Activated naive CD8-positive, alpha-beta T cell treated with anti-CD3 and anti-CD28 coated beads, Interleukin-2, amount 50 U/mL, for 24 hours (primary cell): ENCODE results near the gene NPTN.
A peak's percentile ranks its signal among the peaks of the same experiment; 100 is the strongest.
"Not testable (repeated sequence)": the region's sequence is repeated elsewhere in the genome, so short reads cannot be mapped to it uniquely, and the experiment has no call there.

Experiments
- ATAC-seq: fragments of 150-1000 bp; cut with Tn5 transposase; one replicate; pipeline ENCODE4 v1.10.0; 2021
- DNase-seq: peaks from one replicate; pipeline ENCODE4 v3.0.0; 2021
- H3K27ac Mint-ChIP-seq: one replicate; pipeline ENCODE4 v1.8.0; 2021; ENCODE audit warnings: mild to moderate bottlenecking, mixed read lengths
- H3K27me3 Mint-ChIP-seq: one replicate; pipeline ENCODE4 v1.8.0; 2021; ENCODE audit warnings: mixed read lengths
- H3K36me3 Mint-ChIP-seq: one replicate; pipeline ENCODE4 v1.8.0; 2021; ENCODE audit warnings: low read depth, mixed read lengths
- H3K4me1 Mint-ChIP-seq: one replicate; pipeline ENCODE4 v1.8.0; 2021; ENCODE audit warnings: mixed read lengths
- H3K4me3 Mint-ChIP-seq: one replicate; pipeline ENCODE4 v1.8.0; 2021; ENCODE audit warnings: mild to moderate bottlenecking, moderate library complexity, mixed read lengths
- H3K9me3 Mint-ChIP-seq: one replicate; pipeline ENCODE4 v1.8.0; 2021; ENCODE audit warnings: mixed read lengths

NPTN gene

GRCh38 chr15:73575636-73576247 is 57.4 kb downstream of the NPTN start:
- Mint-ChIP-seq H3K27ac (no peak overlapping the region), H3K9me3 (no peaks in the 10 kb centered on the region), H3K4me1 (peaks cover 17% of the 10 kb centered on the region), H3K36me3 (peaks cover 20% of the 10 kb centered on the region), H3K27me3 (no peaks in the 10 kb centered on the region), H3K4me3 (no peak overlapping the region)
- ATAC-seq (no peak), DNase-seq (no peak)

- DNase-seq (no peak), ATAC-seq (no peak)
- H3K4me3 Mint-ChIP-seq, result no peak overlapping the region
- H3K27ac Mint-ChIP-seq, result no peak overlapping the region
- no peaks in the 10 kb centered on the region for H3K9me3 Mint-ChIP-seq
- H3K36me3 Mint-ChIP-seq, result peaks cover 32% of the 10 kb centered on the region
- peaks cover 17% of the 10 kb centered on the region for H3K4me1 Mint-ChIP-seq
- H3K27me3 Mint-ChIP-seq, result no peaks in the 10 kb centered on the region
Observed at GRCh38 chr15:73573572-73573971, 59.6 kb downstream of the NPTN start.

DNA sequence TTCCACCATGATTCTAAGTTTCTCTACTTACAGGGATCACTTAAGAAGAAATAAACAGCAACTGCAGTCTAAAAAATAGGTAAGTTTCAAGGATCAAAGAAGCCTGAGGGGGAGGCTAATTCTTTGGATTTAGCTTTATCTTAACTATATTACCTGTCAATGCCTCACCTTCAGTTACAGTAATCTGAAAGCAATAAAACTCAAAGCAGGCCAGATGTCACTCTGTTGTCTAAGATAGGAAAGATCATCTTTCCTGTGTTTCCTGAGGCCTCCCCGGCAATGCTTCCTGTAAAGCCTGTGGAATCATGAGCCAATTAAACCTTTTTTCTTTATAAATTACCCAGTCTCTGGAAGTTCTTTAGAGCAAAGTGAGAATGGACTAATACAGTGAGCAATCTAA is 60.2 kb downstream of the NPTN start:
- ATAC-seq (no peak), DNase-seq (no peak)
- Mint-ChIP-seq H3K9me3 (no peaks in the 10 kb centered on the region), H3K27ac (peak overlapping the region; percentile 13), H3K36me3 (peaks cover 29% of the 10 kb centered on the region), H3K4me3 (no peak overlapping the region), H3K27me3 (no peaks in the 10 kb centered on the region), H3K4me1 (peaks cover 17% of the 10 kb centered on the region)

- Mint-ChIP-seq H3K36me3 (peaks cover 31% of the 10 kb centered on the region), H3K4me3 (no peak overlapping the region)
Observed at GRCh38 chr15:73572296-73572695, 60.9 kb downstream of the NPTN start.

DNA sequence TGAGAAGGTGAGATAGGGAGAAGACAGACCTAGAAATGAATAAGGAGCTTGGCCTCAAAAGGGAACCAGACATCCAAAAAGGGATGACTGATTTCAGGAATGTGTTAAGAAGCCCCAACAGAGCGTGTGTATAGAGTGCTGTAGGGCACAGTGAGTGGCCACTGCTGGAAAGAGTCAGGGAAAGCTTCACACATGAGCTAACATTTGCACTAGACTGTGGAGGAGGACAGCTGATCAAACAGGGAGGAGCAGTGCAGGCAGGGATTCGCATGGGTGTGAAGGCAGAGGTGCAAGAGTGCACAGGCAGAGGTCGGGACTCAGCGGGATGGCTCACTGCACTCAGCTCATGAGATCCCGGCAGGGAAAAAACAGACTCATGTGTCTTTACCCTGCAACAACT is 61.8 kb downstream of the NPTN start:
- H3K36me3 Mint-ChIP-seq, result peaks cover 31% of the 10 kb centered on the region
- no peaks in the 10 kb centered on the region for H3K27me3 Mint-ChIP-seq

More at GRCh38 chr15:73572296-73572695, 60.9 kb downstream of the NPTN start:
- DNase-seq (no peak), ATAC-seq (peak; percentile 65)
- Mint-ChIP-seq H3K27me3 (no peaks in the 10 kb centered on the region), H3K27ac (peak overlapping the region; percentile 74), H3K4me1 (peaks cover 17% of the 10 kb centered on the region), H3K9me3 (no peaks in the 10 kb centered on the region)

GRCh38 chr15:73570355-73571032 is 62.7 kb downstream of the NPTN start:
- H3K27ac Mint-ChIP-seq, result peak overlapping the region; percentile 8
- H3K36me3 Mint-ChIP-seq, result peaks cover 33% of the 10 kb centered on the region
- H3K9me3 Mint-ChIP-seq, result no peaks in the 10 kb centered on the region
- peaks cover 17% of the 10 kb centered on the region for H3K4me1 Mint-ChIP-seq
- H3K27me3 Mint-ChIP-seq, result no peaks in the 10 kb centered on the region
- no peak overlapping the region for H3K4me3 Mint-ChIP-seq
- DNase-seq, result no peak
- ATAC-seq, result peak; percentile 59

More for the DNA sequence above, 61.8 kb downstream of the NPTN start:
- DNase-seq, result no peak
- peaks cover 17% of the 10 kb centered on the region for H3K4me1 Mint-ChIP-seq
- H3K4me3 Mint-ChIP-seq, result no peak overlapping the region
- H3K27ac Mint-ChIP-seq, result peak overlapping the region; percentile 8
- no peak for ATAC-seq
- no peaks in the 10 kb centered on the region for H3K9me3 Mint-ChIP-seq

GRCh38 chr15:73569361-73569760 is 63.8 kb downstream of the NPTN start:
- H3K27ac Mint-ChIP-seq, result no peak overlapping the region
- H3K27me3 Mint-ChIP-seq, result no peaks in the 10 kb centered on the region
- ATAC-seq (no peak), DNase-seq (no peak)
- H3K4me1 Mint-ChIP-seq, result peaks cover 18% of the 10 kb centered on the region
- H3K9me3 Mint-ChIP-seq, result no peaks in the 10 kb centered on the region
- H3K36me3 Mint-ChIP-seq, result peaks cover 36% of the 10 kb centered on the region
- H3K4me3 Mint-ChIP-seq, result no peak overlapping the region

DNA sequence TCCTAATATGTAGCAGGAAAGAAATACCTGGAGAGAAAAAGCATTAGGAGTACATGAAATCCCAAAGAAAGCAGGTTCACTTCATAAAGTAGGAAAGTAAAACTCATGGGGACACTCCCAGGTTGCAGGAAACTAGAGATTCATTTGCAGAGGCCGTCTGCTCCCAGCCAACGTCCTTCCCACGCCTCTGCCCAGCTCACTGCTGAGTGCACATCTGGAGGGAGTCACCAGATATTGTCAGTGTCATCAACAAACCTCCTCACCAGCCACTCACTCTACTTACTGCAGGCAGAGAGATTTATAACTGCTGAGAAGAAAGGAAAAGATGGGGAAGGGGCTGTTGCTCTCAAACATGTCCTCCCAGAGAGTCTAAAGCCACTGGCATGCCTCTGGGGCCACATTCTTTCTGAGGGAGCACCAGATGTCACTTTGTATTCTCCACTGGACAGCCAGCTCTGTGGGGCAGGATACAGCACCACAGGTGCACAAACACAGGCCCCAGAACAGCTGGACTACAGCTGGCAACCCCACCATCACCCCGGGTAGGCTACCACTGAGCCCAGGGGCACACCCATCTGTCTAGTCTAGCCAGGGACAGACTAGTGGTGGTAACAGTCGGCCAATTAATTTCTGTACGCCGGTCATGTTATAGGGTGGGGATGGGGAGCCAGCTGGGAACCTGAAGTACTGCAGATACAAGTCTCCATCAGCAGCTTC is 64.5 kb downstream of the NPTN start:
- H3K4me3 Mint-ChIP-seq, result no peak overlapping the region
- DNase-seq (no peak), ATAC-seq (no peak)
- no peaks in the 10 kb centered on the region for H3K27me3 Mint-ChIP-seq
- peaks cover 21% of the 10 kb centered on the region for H3K4me1 Mint-ChIP-seq
- no peaks in the 10 kb centered on the region for H3K9me3 Mint-ChIP-seq
- peaks cover 36% of the 10 kb centered on the region for H3K36me3 Mint-ChIP-seq
- H3K27ac Mint-ChIP-seq, result no peak overlapping the region

- peak overlapping the region; percentile 16 for H3K27ac Mint-ChIP-seq
- H3K4me3 Mint-ChIP-seq, result no peak overlapping the region
- peaks cover 11% of the 10 kb centered on the region for H3K4me1 Mint-ChIP-seq
- no peak for DNase-seq
- no peaks in the 10 kb centered on the region for H3K27me3 Mint-ChIP-seq
- H3K36me3 Mint-ChIP-seq, result peaks cover 31% of the 10 kb centered on the region
- no peak for ATAC-seq
- H3K9me3 Mint-ChIP-seq, result no peaks in the 10 kb centered on the region
Observed at GRCh38 chr15:73567020-73567419, 66.2 kb downstream of the NPTN start.

- Mint-ChIP-seq H3K9me3 (no peaks in the 10 kb centered on the region), H3K36me3 (peaks cover 19% of the 10 kb centered on the region), H3K27me3 (no peaks in the 10 kb centered on the region), H3K4me1 (peaks cover 4% of the 10 kb centered on the region), H3K4me3 (no peak overlapping the region), H3K27ac (no peak overlapping the region)
- peak; percentile 24 for ATAC-seq
- DNase-seq, result no peak
Observed at GRCh38 chr15:73564255-73564654, 68.9 kb downstream of the NPTN start.

GRCh38 chr15:73560501-73561117 is 72.6 kb downstream of the NPTN start:
- peaks cover 22% of the 10 kb centered on the region for H3K36me3 Mint-ChIP-seq
- no peaks in the 10 kb centered on the region for H3K9me3 Mint-ChIP-seq
- no peak overlapping the region for H3K4me3 Mint-ChIP-seq
- DNase-seq (no peak), ATAC-seq (no peak)
- peaks cover 4% of the 10 kb centered on the region for H3K4me1 Mint-ChIP-seq
- H3K27ac Mint-ChIP-seq, result no peak overlapping the region
- H3K27me3 Mint-ChIP-seq, result no peaks in the 10 kb centered on the region

DNA sequence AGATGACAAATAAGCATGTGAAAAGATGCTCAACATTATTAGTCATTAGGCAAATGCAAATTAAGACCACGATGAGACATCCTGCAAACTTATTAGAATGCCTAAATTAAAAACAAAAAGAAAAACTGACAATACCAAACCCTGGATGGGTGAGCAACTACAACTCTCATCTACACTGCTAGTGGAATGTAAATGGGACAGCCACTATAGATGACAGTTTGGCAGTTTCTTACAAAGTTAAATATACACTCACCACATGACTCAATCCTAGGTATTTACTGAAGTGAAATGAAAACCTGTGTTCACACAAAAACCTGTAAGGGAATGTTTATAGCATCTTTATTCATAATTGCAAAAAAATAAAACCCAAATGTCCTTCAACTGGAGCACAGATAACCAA is 74.7 kb downstream of the NPTN start:
- Mint-ChIP-seq H3K36me3 (peaks cover 15% of the 10 kb centered on the region), H3K27ac (no peak overlapping the region), H3K4me1 (no peaks in the 10 kb centered on the region), H3K9me3 (no peaks in the 10 kb centered on the region), H3K27me3 (no peaks in the 10 kb centered on the region), H3K4me3 (no peak overlapping the region)
- DNase-seq (no peak), ATAC-seq (no peak)

DNA sequence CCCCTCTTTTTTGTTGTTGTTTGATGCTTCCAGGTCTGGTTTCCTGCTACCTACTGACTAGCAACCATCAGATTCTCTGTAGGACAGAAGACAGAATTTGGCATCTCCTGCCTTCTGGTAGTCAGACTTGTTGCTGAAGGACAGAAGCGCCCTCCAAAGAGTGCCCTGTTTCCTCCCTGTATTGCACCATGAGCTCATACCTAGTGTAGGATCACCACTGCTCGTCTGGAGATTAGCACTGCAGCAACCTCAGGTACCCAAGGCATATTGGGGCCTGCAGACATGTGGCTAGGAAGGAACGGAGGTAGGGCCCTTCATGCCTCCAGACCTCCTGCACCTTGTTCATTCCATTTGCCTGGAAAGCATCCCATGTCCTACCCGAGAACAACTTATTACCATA is 78.1 kb downstream of the NPTN start:
- DNase-seq (no peak), ATAC-seq (no peak)
- no peaks in the 10 kb centered on the region for H3K9me3 Mint-ChIP-seq
- H3K27ac Mint-ChIP-seq, result no peak overlapping the region
- H3K4me3 Mint-ChIP-seq, result no peak overlapping the region
- no peaks in the 10 kb centered on the region for H3K27me3 Mint-ChIP-seq
- H3K36me3 Mint-ChIP-seq, result peaks cover 10% of the 10 kb centered on the region
- H3K4me1 Mint-ChIP-seq, result no peaks in the 10 kb centered on the region

DNA sequence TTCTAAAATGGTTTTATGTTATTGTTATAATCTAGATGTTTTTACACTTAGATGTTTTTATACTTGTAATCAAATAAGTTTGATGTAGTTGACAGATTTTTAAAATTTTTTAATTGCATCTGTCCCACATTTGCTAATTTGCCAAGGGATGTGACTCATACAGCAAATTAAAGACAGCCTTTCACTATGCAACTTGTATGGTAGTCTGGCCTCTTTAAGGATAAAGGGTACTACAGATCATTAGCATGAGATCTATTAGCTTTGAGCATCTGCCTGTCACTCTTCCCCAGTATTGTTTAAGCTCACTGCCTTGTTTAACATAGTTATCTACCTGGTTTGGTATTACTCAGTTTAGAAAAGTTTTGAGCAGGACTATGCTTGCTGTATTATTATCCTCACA is 83.0 kb downstream of the NPTN start:
- Mint-ChIP-seq H3K4me1 (no peaks in the 10 kb centered on the region), H3K4me3 (no peak overlapping the region), H3K36me3 (no peaks in the 10 kb centered on the region), H3K9me3 (no peaks in the 10 kb centered on the region), H3K27ac (no peak overlapping the region), H3K27me3 (no peaks in the 10 kb centered on the region)
- no peak for ATAC-seq
- DNase-seq, result no peak

- H3K27ac Mint-ChIP-seq, H3K4me3 Mint-ChIP-seq, ATAC-seq: not testable (repeated sequence)
Observed at GRCh38 chr15:73548925-73549324, 84.3 kb downstream of the NPTN start.

More at GRCh38 chr15:73548925-73549324, 84.3 kb downstream of the NPTN start:
- H3K9me3 Mint-ChIP-seq, H3K4me1 Mint-ChIP-seq, DNase-seq, H3K27me3 Mint-ChIP-seq, H3K36me3 Mint-ChIP-seq: not testable (repeated sequence)
